BJ (cell line): ENCODE measurements around the gene WDR82. TPM values are rescaled to one million over a fixed set of nuclear protein-coding genes. Genes with fewer than 3 reads are reported as not detected.
A peak's percentile ranks its signal among the peaks of the same experiment; 100 is the strongest.

Experiments
- CTCF ChIA-PET: fragments of 350-600 bp; formaldehyde crosslinking; extraction: SDS; loops from one replicate; lab custom pipeline; 2021; ENCODE audit warnings: antibody characterized with exemption, inconsistent platforms; lab: Yijun Ruan, JAX
- POLR2A ChIA-PET: fragments of 300-600 bp; sonication (Branson Sonifier 250); formaldehyde crosslinking; extraction: SDS; loops from one replicate; lab custom pipeline; 2021; ENCODE audit warnings: antibody characterized with exemption; lab: Charles Lee
- DNase-seq: peaks from one replicate; pipeline ENCODE4 v3.0.0-alpha.2; 2011; ENCODE audit warnings: low read depth
- H3K27me3 ChIP-seq: 2 replicates; pipeline ENCODE4 v1.6.0; 2011; ENCODE audit warnings: low read length; ENCODE audit not compliant: control insufficient read depth, insufficient read depth
- H3K36me3 ChIP-seq: 2 replicates; pipeline ENCODE4 v1.5.1; 2011; ENCODE audit warnings: low read length; ENCODE audit not compliant: control insufficient read depth, insufficient read depth
- H3K4me3 ChIP-seq: 2 replicates; pipeline ENCODE4 v1.5.1; 2011; ENCODE audit warnings: low read depth, mild to moderate bottlenecking, control low read depth, low read length
- polyA plus RNA-seq: library from polyadenylated mRNA; depleted of rRNA; stranded (reverse); fragments of >200 nt; gene quantifications from 2 replicates; pipeline ENCODE4 v1.2.3, GENCODE V29; 2011
- TF ChIP-seq, protein P1 (sequence below): IDR thresholded peaks from 2 replicates; pipeline ENCODE4 v1.5.1; 2011; ENCODE audit warnings: low read depth, mild to moderate bottlenecking, control low read depth, inconsistent platforms, low read length, moderate library complexity; ENCODE audit not compliant: insufficient read depth

WDR82 gene
- polyA plus RNA-seq, 1 experiment = 42.3 TPM

DNA sequence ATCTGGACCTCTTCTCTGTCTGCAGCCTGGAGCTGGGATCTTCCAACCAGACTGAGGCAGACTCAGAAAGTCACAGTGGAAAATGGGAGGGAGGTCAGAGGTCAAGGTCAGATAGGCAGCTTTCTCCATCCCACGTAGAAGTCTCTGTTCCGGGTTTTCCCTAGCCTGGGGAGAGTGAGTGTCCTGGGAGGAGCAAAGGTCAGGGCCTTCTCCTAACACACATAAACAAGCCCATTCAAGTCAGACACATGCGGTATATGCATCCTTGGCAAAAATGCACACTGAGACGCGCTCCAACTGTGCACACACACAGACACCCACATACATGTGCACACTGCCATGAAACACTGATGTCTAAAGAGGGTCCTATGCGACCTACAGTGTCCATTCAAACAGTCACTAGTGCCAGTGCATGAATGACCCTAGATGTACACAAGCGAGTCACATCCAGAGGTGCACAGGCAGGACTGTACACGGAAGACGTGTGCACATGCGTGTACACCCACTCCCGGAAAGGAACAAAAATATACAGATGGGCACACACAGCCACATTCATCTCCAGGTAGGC is 40.2 kb downstream of the WDR82 start:
- Histone ChIP-seq H3K36me3 (peaks cover 10% of the 10 kb centered on the region), H3K4me3 (peak overlapping the region; percentile 90), H3K27me3 (no peaks in the 10 kb centered on the region)
- DNase-seq = no peak
- ChIA-PET POLR2A (interaction anchor here (1.1 kb wide), 1 partner anchor 108 kb away, joined by 3 read pairs; no protein-coding TSS in a partner anchor), CTCF (interaction anchor here (0.9 to 10.7 kb wide), 8 partner anchors 14 to 100 kb away, joined by 3 to 131 read pairs (median 4); partner anchors contain the start of gene TLR9)
- TF ChIP-seq, protein P1, sequence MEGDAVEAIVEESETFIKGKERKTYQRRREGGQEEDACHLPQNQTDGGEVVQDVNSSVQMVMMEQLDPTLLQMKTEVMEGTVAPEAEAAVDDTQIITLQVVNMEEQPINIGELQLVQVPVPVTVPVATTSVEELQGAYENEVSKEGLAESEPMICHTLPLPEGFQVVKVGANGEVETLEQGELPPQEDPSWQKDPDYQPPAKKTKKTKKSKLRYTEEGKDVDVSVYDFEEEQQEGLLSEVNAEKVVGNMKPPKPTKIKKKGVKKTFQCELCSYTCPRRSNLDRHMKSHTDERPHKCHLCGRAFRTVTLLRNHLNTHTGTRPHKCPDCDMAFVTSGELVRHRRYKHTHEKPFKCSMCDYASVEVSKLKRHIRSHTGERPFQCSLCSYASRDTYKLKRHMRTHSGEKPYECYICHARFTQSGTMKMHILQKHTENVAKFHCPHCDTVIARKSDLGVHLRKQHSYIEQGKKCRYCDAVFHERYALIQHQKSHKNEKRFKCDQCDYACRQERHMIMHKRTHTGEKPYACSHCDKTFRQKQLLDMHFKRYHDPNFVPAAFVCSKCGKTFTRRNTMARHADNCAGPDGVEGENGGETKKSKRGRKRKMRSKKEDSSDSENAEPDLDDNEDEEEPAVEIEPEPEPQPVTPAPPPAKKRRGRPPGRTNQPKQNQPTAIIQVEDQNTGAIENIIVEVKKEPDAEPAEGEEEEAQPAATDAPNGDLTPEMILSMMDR = no peak

DNA sequence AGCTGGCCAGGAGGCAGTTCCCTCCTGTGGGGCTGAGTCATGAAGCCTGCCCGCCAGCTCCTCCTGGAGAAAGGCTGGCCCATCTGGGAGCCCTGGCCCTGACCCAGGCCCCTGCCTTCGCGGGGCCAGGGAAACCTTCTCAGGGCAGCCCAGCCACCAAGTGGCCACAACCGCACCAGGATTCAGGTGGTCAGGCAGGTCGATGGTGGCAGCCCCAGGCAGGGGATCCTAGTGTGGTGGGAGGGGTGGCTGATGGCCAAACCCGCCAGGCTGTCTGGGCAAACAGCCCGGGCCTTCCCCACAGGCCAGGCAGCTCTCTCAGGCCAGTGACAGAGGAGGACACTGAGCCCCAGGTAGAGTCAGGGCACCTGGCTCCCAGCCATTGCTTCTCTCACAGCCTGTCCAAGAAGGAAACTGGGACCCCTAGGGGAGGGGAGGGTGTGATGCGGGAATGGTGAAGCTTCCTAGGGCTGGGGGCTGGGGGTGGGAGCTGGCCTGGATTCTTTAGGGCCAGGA is 40.7 kb downstream of the WDR82 start:
- no peaks in the 10 kb centered on the region for H3K27me3 ChIP-seq
- CTCF ChIA-PET = interaction anchor here (0.6 to 10.7 kb wide), 13 partner anchors 8 to 209 kb away, joined by 3 to 131 read pairs (median 4); partner anchors contain the start of genes ALAS1 and TLR9
- TF ChIP-seq, protein P1 = no peak

DNA sequence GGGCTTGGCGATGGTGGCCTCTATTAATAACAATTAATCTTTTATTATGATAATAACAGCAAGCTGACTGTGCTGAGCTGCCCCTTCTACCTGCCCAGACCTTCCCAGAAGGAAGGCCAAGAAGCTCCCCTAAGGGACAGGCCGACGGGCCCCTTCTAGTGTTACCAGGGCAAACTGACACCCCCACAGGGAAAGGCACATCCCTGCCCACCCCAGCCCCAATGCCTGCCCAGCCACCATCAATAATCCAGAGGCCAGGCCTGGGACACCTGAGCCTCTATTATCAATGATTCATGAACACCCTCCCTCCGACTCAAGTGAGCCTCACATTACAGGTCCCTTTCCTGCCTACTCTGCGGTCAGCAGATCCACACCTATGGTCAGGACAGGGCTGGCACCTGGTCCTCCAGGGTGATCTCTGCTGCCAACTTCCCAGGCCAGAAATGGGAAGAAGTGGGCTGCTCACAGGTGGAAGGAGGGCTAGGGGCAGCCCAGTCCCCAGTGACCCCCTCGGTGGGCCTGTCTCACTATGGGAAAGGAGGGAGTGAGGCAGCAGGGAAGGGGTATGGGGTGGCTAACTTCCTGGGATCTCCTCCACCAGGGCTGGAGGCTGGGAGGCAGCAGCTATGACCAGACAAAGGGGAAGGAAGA is 41.3 kb downstream of the WDR82 start:
- Histone ChIP-seq H3K36me3 (peaks cover 18% of the 10 kb centered on the region), H3K4me3 (peak overlapping the region; percentile 17), H3K27me3 (no peaks in the 10 kb centered on the region)
- ChIA-PET CTCF (interaction anchor here (0.6 to 10.7 kb wide), 13 partner anchors 9 to 209 kb away, joined by 3 to 131 read pairs (median 4); partner anchors contain the start of genes ALAS1, PPM1M, TLR9 and WDR82), POLR2A (interaction anchor here (0.6 to 1.1 kb wide), 4 partner anchors 16 to 201 kb away, joined by 3 to 7 read pairs (median 4); no protein-coding TSS in a partner anchor)
- DNase-seq = no peak
- TF ChIP-seq, protein P1 = no peak

More for the DNA sequence above, 40.7 kb downstream of the WDR82 start:
- POLR2A ChIA-PET = interaction anchor here (0.6 to 1.1 kb wide), 4 partner anchors 15 to 200 kb away, joined by 3 to 7 read pairs (median 4); no protein-coding TSS in a partner anchor
- DNase-seq = peak; percentile 49
- Histone ChIP-seq H3K4me3 (peak overlapping the region; percentile 90), H3K36me3 (peaks cover 14% of the 10 kb centered on the region)

DNA sequence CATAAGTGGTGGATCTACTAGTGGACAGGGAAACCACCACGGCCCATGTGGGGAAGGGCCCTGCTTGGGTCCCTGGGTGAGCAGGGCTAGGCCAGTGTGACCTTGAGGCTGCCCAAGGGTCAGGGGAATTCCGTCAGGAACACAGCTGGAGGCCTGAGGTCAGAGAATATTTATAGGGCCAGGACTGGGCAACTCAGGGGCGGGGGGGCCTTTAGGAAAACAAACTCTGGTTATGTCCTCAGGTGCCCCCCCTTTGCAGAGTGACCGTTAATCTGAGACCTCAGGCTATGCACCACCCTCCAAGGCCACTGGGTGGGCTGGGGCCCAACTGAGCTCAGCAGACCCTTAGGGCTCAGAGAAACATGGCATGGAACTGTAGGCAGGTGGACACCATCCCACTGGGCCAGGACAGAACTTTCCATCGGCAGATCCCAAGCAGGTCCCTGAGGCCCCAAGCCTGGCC is 42.0 kb downstream of the WDR82 start:
- ChIA-PET POLR2A (no interaction called here), CTCF (interaction anchor here (1.1 to 10.7 kb wide), 7 partner anchors 10 to 55 kb away, joined by 3 to 131 read pairs (median 5); partner anchors contain the start of genes ALAS1, PPM1M, TLR9 and WDR82)
- peaks cover 25% of the 10 kb centered on the region for H3K36me3 ChIP-seq
- TF ChIP-seq, protein P1 = no peak
- H3K4me3 ChIP-seq = no peak overlapping the region
- H3K27me3 ChIP-seq = no peaks in the 10 kb centered on the region
- no peak for DNase-seq
